Progenitor cell of endocrine pancreas (in vitro differentiated cells): Measurements from ENCODE around the gene CYBA. TPM values are rescaled to one million over a fixed set of nuclear protein-coding genes. Genes with fewer than 3 reads are reported as not detected.

Source experiments
- DNase-seq: peaks from one replicate; pipeline ENCODE4 v3.0.0; 2021; ENCODE audit warnings: low spot score; ENCODE audit not compliant: unreplicated experiment
- H3K27ac Mint-ChIP-seq: 2 replicates; pipeline ENCODE4 v1.8.0; 2021; ENCODE audit warnings: mild to moderate bottlenecking, moderate library complexity, mixed read lengths
- H3K27me3 Mint-ChIP-seq: 2 replicates; pipeline ENCODE4 v1.8.0; 2021; ENCODE audit warnings: mixed read lengths
- H3K36me3 Mint-ChIP-seq: 2 replicates; pipeline ENCODE4 v1.8.0; 2022; ENCODE audit warnings: mixed read lengths; ENCODE audit not compliant: insufficient read depth
- H3K4me1 Mint-ChIP-seq: 2 replicates; pipeline ENCODE4 v1.8.0; 2021; ENCODE audit warnings: low read depth, mixed read lengths
- H3K4me3 Mint-ChIP-seq: 2 replicates; pipeline ENCODE4 v1.8.0; 2021; ENCODE audit warnings: low read depth, mild to moderate bottlenecking, moderate library complexity, mixed read lengths
- H3K9me3 Mint-ChIP-seq: 2 replicates; pipeline ENCODE4 v1.8.0; 2021; ENCODE audit warnings: low read depth, mixed read lengths
- total RNA-seq: library from RNA; stranded (reverse); gene quantifications from 2 replicates; pipeline ENCODE4 v1.2.1, GENCODE V29; 2021
- TF ChIP-seq, protein P1 (sequence below): fragments of 200-600 bp; sonication (generic); IDR thresholded peaks from one replicate; pipeline ENCODE4 v1.5.0; 2021; ENCODE audit warnings: antibody characterized with exemption, mild to moderate bottlenecking; ENCODE audit not compliant: unreplicated experiment

Gene CYBA
- total RNA-seq, 1 donor from 2014 or later: 111 TPM

DNA sequence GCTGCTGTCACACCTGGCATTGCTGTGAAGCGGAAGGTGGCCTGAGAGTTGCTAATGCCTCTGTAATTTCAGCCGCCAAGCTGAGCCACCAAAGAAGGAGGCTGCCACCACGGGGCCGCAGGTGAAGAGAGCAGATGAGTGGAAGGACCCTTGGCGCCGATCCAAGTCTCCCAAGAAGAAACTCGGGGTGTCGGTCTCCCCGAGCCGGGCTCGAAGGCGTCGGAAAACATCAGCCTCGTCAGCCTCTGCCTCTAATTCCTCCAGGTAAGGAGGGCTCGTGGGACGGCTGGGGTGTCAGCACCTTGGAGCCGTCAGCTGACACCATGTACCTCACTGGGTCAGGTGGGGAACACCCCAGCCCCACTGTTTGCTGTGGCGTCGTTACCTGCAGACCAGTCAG is 28.7 kb downstream of the CYBA start:
- Mint-ChIP-seq H3K27me3 (no peaks in the 10 kb centered on the region), H3K36me3 (peaks cover 10% of the 10 kb centered on the region), H3K27ac (no peak overlapping the region), H3K9me3 (no peaks in the 10 kb centered on the region), H3K4me3 (no peak overlapping the region), H3K4me1 (peaks cover 21% of the 10 kb centered on the region)
- DNase-seq: no peak
- TF ChIP-seq, protein P1, sequence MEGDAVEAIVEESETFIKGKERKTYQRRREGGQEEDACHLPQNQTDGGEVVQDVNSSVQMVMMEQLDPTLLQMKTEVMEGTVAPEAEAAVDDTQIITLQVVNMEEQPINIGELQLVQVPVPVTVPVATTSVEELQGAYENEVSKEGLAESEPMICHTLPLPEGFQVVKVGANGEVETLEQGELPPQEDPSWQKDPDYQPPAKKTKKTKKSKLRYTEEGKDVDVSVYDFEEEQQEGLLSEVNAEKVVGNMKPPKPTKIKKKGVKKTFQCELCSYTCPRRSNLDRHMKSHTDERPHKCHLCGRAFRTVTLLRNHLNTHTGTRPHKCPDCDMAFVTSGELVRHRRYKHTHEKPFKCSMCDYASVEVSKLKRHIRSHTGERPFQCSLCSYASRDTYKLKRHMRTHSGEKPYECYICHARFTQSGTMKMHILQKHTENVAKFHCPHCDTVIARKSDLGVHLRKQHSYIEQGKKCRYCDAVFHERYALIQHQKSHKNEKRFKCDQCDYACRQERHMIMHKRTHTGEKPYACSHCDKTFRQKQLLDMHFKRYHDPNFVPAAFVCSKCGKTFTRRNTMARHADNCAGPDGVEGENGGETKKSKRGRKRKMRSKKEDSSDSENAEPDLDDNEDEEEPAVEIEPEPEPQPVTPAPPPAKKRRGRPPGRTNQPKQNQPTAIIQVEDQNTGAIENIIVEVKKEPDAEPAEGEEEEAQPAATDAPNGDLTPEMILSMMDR: no peak

DNA sequence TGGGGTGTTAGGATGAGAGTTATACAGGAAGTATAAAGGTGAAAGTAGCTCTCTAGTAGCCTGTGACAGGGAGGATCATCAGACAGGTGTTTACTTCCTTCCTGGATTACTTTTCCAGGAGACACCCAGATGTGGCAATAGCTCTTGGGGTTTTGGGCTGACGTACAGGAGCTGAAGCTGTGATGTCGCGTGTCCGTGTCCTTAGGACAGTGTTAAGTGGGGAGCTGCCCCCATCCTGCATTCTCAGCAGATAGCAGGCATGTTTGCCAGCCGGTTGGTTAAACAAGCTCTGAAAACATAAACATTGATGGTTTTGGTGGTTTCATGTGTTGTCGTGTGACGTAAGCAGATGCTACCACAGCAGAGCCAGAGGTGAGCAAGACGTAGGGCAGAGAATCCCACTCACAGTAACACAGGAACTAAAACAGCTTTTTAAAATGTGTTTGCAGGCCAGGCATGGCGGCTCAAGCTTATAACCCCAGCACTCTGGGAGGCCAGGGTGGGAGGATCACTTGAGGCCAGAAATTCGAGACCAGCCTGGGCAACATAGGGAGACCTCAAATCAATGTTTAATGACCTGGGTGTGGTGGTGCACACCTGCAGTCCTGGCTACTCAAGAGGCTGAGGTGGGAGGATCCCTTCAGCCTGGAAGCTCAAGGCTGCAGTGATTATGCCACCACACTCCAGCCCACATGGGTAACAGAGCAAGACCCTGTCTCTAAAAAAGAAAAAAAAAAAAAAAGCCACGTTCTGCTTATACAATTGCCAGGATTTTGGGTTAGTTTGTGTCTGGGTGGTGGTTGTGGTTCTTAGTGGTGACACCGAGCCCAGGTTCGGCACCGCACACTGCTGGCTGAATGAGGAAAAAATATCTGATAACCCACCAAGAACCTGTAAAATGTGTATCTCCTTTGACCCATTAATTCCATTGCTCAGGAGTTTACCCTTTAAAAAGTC is 30.7 kb downstream of the CYBA start:
- H3K36me3 Mint-ChIP-seq: peaks cover 5% of the 10 kb centered on the region
- H3K4me3 Mint-ChIP-seq: no peak overlapping the region
- no peaks in the 10 kb centered on the region for H3K27me3 Mint-ChIP-seq
- DNase-seq: no peak
- H3K4me1 Mint-ChIP-seq: peaks cover 35% of the 10 kb centered on the region
- H3K27ac Mint-ChIP-seq: no peak overlapping the region
- TF ChIP-seq, protein P1: no peak
- H3K9me3 Mint-ChIP-seq: no peaks in the 10 kb centered on the region

DNA sequence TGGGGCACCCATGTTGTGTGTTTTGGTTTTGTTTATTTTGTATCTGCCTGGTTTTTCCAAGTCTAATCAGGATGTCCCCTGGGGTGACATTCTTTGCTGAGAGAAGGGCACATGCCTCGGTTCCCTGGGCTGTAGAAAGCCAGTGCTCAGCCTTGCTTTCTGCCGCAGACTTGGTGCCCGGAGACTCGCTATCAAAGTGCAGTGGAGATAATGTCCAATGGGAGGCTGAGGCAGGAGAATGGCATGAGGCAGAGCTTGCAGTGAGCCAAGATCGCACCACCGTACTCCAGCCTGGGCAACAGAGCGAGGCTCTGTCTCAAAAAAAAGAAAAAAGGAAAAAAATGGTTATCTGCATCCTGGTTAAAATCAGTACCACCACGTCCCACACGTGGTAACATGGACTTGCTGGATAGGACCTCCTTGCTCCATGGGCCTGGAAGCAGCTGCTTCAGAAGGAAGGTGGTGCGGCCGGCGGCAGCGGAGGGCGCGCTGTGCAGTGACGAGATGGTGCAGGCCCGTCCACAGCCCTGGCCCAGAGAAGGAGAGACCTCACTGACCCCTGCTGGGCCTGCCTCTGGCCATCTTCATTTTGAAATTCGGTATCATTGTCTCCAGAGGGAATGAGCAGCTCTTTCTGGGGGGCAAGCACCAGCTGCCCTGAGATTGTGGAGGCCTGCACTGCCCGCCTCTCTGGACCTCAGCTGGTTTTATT is 31.7 kb downstream of the CYBA start:
- Mint-ChIP-seq H3K27ac (peak overlapping the region; percentile 41), H3K27me3 (no peaks in the 10 kb centered on the region), H3K4me3 (no peak overlapping the region), H3K4me1 (peaks cover 36% of the 10 kb centered on the region), H3K9me3 (no peaks in the 10 kb centered on the region), H3K36me3 (peaks cover 5% of the 10 kb centered on the region)
- no peak for DNase-seq
- TF ChIP-seq, protein P1: no peak

DNA sequence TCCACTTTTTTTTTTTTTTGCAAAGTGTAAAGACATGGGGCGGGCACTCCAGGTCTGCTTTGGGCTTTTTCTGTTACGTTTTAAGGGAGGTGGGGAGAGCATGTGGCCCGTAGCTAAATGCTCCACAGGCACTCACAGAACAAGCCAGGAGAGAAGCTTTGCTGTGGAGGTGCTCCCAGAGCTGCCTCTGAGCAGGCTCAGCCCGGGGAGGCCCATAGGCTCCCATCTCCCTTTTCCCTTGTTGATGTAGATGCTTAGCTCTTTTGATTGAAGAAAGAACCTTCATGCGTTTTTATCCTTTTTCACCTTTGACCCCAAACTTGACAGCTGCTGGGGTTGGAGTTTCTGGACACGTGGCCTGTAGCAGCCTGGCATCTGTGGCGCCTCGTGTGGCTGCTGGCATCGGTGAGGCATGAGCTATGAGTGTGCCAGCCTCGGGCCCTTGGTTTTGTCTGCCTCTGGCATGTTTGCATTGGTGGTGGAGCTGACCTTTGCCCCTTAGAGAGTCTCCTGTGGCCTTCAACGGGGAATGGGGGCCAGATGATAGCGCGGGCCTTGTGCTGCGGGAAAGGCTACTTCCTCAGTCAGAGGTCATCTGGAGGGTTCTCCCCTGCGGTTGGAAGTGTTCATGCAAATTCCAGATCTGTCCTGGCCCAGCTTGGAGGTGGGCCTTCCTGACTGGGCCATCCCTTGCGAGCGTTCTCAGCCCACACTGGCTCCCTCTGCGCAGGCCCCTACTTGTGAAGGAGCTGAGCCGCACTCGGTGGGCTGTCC is 32.5 kb downstream of the CYBA start:
- Mint-ChIP-seq H3K4me1 (peaks cover 36% of the 10 kb centered on the region), H3K27ac (peak overlapping the region; percentile 67), H3K9me3 (no peaks in the 10 kb centered on the region)

More for the DNA sequence above, 32.5 kb downstream of the CYBA start:
- H3K27me3 Mint-ChIP-seq: no peaks in the 10 kb centered on the region
- H3K4me3 Mint-ChIP-seq: no peak overlapping the region
- no peak for DNase-seq
- H3K36me3 Mint-ChIP-seq: peaks cover 10% of the 10 kb centered on the region
- TF ChIP-seq, protein P1: no peak
